Measurements from ENCODE around the gene SUFU.
"Not testable (repeated sequence)": the region's sequence is repeated elsewhere in the genome, so short reads cannot be mapped to it uniquely, and the experiment has no call there.

Gene SUFU

GRCh38 chr10:102514487-102515311 lies 10.9 kb downstream of the SUFU start:
- DNase-seq: no peak

DNA sequence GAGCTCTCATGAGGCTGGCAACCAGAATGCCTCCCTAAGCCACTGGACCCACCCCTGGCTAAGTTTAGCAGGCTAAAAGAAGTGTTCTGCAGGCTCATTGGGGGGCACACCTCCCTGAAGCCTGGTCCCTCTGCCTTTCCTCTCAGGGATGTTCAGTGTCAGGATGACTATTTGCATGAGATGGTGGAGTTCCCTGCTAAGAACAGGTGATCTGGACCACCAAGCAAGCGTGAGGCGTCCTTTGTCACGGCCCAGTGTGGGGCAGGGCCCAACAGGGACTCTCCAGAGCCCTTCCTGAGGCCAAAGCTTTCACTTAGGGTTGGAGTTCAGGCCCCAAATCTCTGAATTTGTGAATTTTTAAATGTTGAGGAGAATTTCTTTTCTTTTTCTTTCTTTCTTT lies 12.0 kb downstream of the SUFU start:
- DNase-seq: no peak

DNA sequence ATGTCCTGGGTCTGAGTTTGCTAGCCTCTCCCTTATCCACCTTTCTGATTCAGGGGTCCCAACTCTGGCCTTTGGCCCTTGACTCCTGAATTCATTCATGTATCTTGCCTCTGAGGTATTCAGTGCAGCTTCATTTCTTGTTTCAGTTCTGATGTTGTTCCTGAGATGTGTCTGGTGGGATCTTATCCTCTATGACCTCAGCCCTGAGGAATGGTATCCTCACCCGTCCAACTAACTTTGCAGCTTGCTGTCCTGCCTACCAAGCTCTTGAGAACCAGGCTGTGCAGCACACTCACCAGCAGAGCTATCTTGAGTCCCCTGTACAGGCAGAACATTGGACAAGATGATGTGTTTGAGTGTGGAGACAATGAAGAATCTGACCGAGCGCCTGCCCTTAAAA lies 13.8 kb downstream of the SUFU start:
- no peak for DNase-seq

DNA sequence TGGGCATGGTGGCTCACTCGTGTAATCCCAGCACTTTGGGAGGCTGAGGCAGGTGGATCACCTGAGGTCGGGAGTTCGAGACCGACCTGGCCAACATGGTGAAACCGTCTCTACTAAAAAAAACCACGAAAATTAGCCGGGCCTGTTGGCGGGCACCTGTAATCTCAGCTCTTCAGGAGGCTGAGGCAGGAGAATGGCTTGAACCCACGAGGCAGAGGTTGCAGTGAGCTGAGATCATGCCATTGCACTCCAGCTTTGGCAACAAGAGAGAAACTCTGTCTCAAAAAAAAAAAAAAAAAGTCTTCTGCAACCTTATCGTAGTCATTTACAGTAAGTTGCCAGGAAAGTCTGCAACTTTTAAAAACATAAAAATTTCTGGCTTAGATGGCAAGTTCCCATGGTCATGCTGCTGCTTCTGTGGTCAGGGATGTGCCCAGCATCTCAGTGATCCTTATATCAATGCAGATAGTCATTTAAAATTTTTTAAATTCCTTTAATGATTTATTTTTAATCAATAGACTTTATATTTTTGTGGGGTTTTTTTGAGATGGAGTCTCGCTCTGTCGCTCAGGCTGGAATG lies 15.6 kb downstream of the SUFU start:
- no peak for DNase-seq

GRCh38 chr10:102522874-102523249 lies 19.1 kb downstream of the SUFU start:
- no peak for DNase-seq

GRCh38 chr10:102523250-102524029 lies 19.7 kb downstream of the SUFU start:
- DNase-seq: no peak

GRCh38 chr10:102524746-102525145 lies 21.0 kb downstream of the SUFU start:
- DNase-seq: no peak

- no peak for DNase-seq
Observed at GRCh38 chr10:102527546-102527945, 23.8 kb downstream of the SUFU start.

- DNase-seq: no peak
Observed at GRCh38 chr10:102534333-102534732, 30.6 kb downstream of the SUFU start.

GRCh38 chr10:102534966-102535365 lies 31.2 kb downstream of the SUFU start:
- not testable (repeated sequence) for DNase-seq

- no peak for DNase-seq
Observed at GRCh38 chr10:102535481-102536147, 31.8 kb downstream of the SUFU start.

DNA sequence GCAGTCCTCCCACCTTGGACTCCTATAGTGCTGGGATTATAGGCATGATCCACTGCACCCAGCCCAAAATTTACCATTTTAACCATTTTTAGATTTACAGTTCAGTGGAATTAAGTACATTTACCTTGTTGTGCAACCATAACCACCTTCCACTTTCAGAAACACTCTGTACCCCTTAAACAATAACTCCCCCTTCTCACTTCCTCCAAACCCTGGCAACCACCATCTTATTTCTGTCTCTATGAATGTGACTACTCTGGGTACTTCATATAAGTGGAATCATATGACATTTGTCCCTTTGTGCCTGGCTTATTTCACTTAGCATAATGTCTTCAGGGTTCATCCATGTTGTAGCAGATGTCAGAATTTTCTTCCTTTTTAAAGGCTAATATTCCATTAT lies 33.6 kb downstream of the SUFU start:
- DNase-seq: no peak

- DNase-seq: no peak
Observed at GRCh38 chr10:102537948-102538347, 34.2 kb downstream of the SUFU start.

GRCh38 chr10:102538811-102539210 lies 35.0 kb downstream of the SUFU start:
- no peak for DNase-seq

GRCh38 chr10:102540023-102540422 lies 36.3 kb downstream of the SUFU start:
- no peak for DNase-seq

DNA sequence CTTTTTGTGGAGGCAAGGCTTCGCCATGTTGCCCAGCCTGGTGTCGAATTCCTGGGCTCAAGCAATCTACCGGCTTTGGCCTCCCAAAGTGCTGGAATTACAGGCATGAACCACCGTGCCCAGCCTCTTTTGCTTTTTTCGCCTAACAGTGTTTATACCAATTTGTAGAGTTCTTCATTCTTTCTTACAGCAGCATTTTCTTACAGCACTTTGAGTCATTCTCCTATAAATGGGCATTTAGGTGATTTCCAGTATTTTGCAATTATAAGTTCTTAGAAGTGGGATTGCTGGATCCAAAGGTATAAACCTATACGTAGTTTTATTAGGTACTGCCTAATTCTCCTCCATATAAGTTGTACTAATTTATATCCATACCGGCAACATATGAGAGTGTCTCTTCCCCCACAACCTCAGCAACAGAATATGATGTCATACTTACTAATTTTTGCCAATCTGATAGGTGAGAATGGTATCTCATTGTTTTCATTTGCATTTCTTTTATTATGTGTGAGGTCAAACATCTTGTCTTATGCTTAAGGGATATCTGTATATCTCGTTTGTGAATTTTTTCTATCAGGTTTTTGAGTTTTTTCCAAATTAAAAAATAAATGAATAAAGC lies 39.1 kb downstream of the SUFU start:
- no peak for DNase-seq

- DNase-seq: no peak
Observed at GRCh38 chr10:102545265-102545871, 41.6 kb downstream of the SUFU start.

- DNase-seq: no peak
Observed at GRCh38 chr10:102545997-102546396, 42.2 kb downstream of the SUFU start.

DNA sequence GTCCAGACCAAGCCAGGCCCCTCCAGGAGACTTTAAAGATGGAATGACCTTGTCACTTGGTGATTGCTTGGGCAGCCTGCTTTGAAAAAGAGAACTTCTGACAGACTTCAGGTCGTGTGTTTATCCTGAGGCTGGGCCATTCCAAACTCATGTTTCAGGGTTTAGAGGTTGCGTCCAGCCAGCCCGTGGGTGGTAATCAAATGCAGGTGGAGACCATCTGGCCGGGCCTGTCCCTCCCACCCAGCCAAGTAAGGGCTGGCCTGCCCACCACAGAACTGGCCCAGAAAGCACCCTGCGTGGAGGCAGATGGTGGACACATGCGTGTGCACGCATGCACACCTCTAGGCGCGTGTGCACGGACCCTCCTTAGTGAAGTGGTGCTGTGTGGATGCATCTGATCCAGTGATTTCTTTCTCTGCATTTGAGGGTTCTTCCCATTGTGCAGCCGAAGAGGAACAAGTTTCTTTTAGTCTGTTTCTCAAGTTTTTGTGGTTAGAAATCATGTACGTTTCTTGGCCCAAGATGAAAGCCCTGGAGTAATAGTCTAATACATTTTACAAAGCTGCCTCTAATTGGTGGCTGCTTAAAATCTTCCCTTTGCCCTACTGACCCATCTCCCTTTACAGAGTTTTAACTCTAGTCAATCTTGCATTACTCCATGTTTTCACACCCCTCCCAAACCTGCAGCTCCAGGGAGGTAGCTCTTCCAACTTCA lies 43.0 kb downstream of the SUFU start:
- no peak for DNase-seq

DNA sequence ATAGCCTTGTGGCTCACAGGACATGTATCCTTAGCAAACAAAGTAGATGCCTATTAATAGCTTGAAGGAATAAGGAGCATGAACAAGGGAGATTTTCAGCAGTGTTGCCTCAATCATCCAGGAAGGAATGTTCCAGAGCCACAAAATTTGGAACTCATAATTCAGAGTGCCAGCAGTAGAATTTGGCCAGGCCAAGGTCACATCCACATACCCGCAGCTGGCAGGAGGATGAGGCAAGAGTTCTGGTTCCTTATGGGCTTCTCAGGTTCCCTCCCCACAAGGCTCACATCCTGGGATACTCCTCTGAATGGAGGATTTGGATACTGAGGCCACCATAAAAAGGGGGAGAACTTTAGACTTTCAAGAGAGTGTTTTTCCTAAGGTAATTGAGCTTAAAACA lies 45.8 kb downstream of the SUFU start:
- no peak for DNase-seq

DNA sequence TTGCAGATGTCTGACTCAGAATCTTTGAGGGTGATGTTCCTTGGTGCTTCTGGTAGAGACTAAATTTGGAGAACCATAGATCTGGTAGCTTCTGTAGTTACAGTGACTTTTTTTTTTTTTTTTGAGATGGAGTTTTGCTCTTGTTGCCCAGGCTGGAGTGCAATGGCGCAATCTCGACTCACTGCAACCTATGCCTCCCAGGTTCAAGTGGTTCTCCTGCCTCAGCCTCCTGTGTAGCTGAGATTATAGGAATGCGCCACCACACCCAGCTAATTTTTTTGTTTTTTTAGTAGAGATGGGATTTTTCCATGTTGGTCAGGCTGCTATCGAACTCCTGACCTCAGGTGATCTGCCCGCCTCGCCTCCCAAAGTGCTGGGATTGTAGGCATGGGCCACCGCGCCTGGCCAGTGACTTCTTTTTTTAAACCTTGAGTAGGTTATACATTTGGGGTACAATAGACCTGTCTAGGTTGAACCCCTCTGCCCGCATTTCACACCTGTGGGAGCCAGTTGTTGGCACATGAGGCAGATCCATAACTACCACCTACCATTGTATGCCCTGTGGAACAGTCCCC lies 47.0 kb downstream of the SUFU start:
- DNase-seq: no peak
